ENCODE data around the gene ARHGEF2. TPM values are rescaled to one million over a fixed set of nuclear protein-coding genes. Genes with fewer than 3 reads are reported as not detected.

The ARHGEF2 gene
- polyA plus RNA-seq, 1 of the 3 experiments (the other 2 are of a cell fraction) = 50.8 TPM

- no peak for TF ChIP-seq YY1 (IDR thresholded peaks at IDR 0.05; ENCODE audit: low read depth)
- TF ChIP-seq SMC3 (IDR thresholded peaks at IDR 0.05; ENCODE audit: low read depth, low read length) = no peak
- TF ChIP-seq ELF1 (IDR thresholded peaks at IDR 0.05) = no peak
Measured at GRCh38 chr1:155950829-155951228, 27.5 kb downstream of the ARHGEF2 start (continued).

DNA sequence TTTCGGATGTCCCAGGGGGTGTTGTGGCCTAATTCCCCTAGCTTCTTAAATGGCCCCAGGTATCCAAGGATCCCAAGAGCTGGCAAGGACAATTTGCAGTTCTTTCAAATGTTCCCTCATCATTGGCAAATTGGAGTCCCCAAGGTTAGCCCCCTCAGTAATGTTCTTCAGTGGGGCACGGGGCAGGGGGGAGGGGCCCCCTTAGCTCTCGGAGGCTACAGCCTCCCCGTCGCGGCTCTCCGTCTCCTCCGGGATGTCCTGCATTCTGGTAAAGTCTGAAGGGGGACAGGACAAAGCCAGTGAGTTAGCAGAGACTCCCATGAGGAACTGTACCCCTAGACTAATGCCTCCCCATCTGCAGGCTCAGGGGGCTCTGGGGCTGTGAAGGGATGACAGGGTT lies 30.6 kb downstream of the ARHGEF2 start:
- Histone ChIP-seq H3K4me1 (ENCODE audit: control insufficient read depth in 1 of 2, insufficient read depth in 2 of 2, low read depth in 1 of 2, low read length in 1 of 2) (no peaks in the 10 kb centered on the region), H3K4me2 (no peak overlapping the region), H3F3A (replicated peaks; ENCODE audit: insufficient read depth) (peaks cover 53% of the 10 kb centered on the region), H2AFZ (ENCODE audit: low read depth) (no peak overlapping the region), H4K20me1 (ENCODE audit: insufficient read depth) (no peaks in the 10 kb centered on the region), H3K9me2 (no peaks in the 10 kb centered on the region), H3K27me3 (ENCODE audit: insufficient read depth) (no peaks in the 10 kb centered on the region), H3K79me2 (ENCODE audit: insufficient read depth) (no peaks in the 10 kb centered on the region), H3K27ac (ENCODE audit: low read depth in 2 of 2, low read length in 1 of 2) (no peak overlapping the region), H3K9ac (no peak overlapping the region), H3K36me3 (replicated peaks in 1 of 2; ENCODE audit: control insufficient read depth in 1 of 2, insufficient read depth in 2 of 2, low read length in 1 of 2) (peaks cover 49 to 54% of the 10 kb centered on the region in 2 experiments), H3K9me3 (no peaks in the 10 kb centered on the region), H3K4me3 (ENCODE audit: low read depth in 2 of 2, low read length in 1 of 2) (no peak overlapping the region)
- WGBS (ENCODE audit: low lambda C conversion rate) = 96% methylated on average over 8 of the region's 8 CpGs
- TF ChIP-seq GATA2 (CRISPR knock-in tag; IDR thresholded peaks at IDR 0.05) (no peak), NRF1 (IDR thresholded peaks at IDR 0.05; ENCODE audit: low read depth, low read length) (no peak), RFX5 (IDR thresholded peaks at IDR 0.05; ENCODE audit: low read length) (no peak), CHD2 (IDR thresholded peaks at IDR 0.05; ENCODE audit: low read length, partially characterized antibody) (no peak), FOXM1 (IDR thresholded peaks at IDR 0.05; ENCODE audit: low read depth) (no peak), RAD21 (IDR thresholded peaks at IDR 0.05; ENCODE audit: low read length) (no peak), GABPA (IDR thresholded peaks at IDR 0.05; ENCODE audit: low read depth) (no peak), ELF1 (IDR thresholded peaks at IDR 0.05) (no peak), SMC3 (IDR thresholded peaks at IDR 0.05; ENCODE audit: low read depth, low read length) (no peak), EZH2phosphoT487 (IDR thresholded peaks at IDR 0.05; ENCODE audit: borderline replicate concordance, low read depth) (no peak), MAX (IDR thresholded peaks at IDR 0.05; ENCODE audit: low read depth) (no peak), RCOR1 (IDR thresholded peaks at IDR 0.05; ENCODE audit: low read length) (no peak), POLR2AphosphoS5 (IDR thresholded peaks at IDR 0.05; ENCODE audit: low read depth, low read length) (no peak), TCF12 (IDR thresholded peaks at IDR 0.05) (no peak), FOSL2 (IDR thresholded peaks at IDR 0.05; ENCODE audit: borderline replicate concordance, low read depth) (no peak), YY1 (IDR thresholded peaks at IDR 0.05; ENCODE audit: low read depth) (no peak)
- TF ChIP-seq, protein P1, sequence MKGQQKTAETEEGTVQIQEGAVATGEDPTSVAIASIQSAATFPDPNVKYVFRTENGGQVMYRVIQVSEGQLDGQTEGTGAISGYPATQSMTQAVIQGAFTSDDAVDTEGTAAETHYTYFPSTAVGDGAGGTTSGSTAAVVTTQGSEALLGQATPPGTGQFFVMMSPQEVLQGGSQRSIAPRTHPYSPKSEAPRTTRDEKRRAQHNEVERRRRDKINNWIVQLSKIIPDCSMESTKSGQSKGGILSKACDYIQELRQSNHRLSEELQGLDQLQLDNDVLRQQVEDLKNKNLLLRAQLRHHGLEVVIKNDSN (IDR thresholded peaks at IDR 0.05; ENCODE audit: borderline replicate concordance, low read depth) = no peak
- CTCF ChIA-PET = interaction anchor here (0.8 to 1.8 kb wide), 3 partner anchors 15 to 118 kb away, joined by 3 to 4 read pairs (median 3); no protein-coding TSS in a partner anchor
- peak; percentile 7 for DNase-seq
- POLR2A ChIA-PET = interaction anchor here (1.0 kb wide), 1 partner anchor 72 kb away, joined by 3 read pairs; no protein-coding TSS in a partner anchor

- H3K4me1 ChIP-seq (ENCODE audit: control insufficient read depth in 1 of 2, insufficient read depth in 2 of 2, low read depth in 1 of 2, low read length in 1 of 2) = no peaks in the 10 kb centered on the region
- TF ChIP-seq FOSL2 (IDR thresholded peaks at IDR 0.05; ENCODE audit: borderline replicate concordance, low read depth) = no peak
- no peak for TF ChIP-seq USF2 (IDR thresholded peaks at IDR 0.05; ENCODE audit: borderline replicate concordance, low read depth, low read length)
- TF ChIP-seq RCOR1 (IDR thresholded peaks at IDR 0.05; ENCODE audit: low read length) = no peak
- no peaks in the 10 kb centered on the region for H4K20me1 ChIP-seq (ENCODE audit: insufficient read depth)
- H3F3A ChIP-seq (replicated peaks; ENCODE audit: insufficient read depth) = peaks cover 53% of the 10 kb centered on the region
- H3K9ac ChIP-seq = no peak overlapping the region
- H3K9me3 ChIP-seq = no peaks in the 10 kb centered on the region
- H3K27me3 ChIP-seq (ENCODE audit: insufficient read depth) = no peaks in the 10 kb centered on the region
- DNase-seq = no peak
- no peaks in the 10 kb centered on the region for H3K9me2 ChIP-seq
- H3K79me2 ChIP-seq (ENCODE audit: insufficient read depth) = no peaks in the 10 kb centered on the region
- WGBS (ENCODE audit: low lambda C conversion rate) = 82% methylated on average over 4 of the region's 4 CpGs
- POLR2A ChIA-PET = interaction anchor here (1.0 kb wide), 1 partner anchor 73 kb away, joined by 3 read pairs; no protein-coding TSS in a partner anchor
- no peak overlapping the region for H3K27ac ChIP-seq (ENCODE audit: low read depth in 2 of 2, low read length in 1 of 2)
- no peak overlapping the region for H3K4me2 ChIP-seq
- peaks cover 45 to 51% of the 10 kb centered on the region in 2 experiments for H3K36me3 ChIP-seq (replicated peaks in 1 of 2; ENCODE audit: control insufficient read depth in 1 of 2, insufficient read depth in 2 of 2, low read length in 1 of 2)
- H3K4me3 ChIP-seq (ENCODE audit: low read depth in 2 of 2, low read length in 1 of 2) = no peak overlapping the region
- CTCF ChIA-PET = interaction anchor here (0.8 to 1.8 kb wide), 3 partner anchors 15 to 119 kb away, joined by 3 to 4 read pairs (median 3); no protein-coding TSS in a partner anchor
- H2AFZ ChIP-seq (ENCODE audit: low read depth) = no peak overlapping the region
Measured at GRCh38 chr1:155947292-155947691, 31.1 kb downstream of the ARHGEF2 start.

Measured in SK-N-SH (cell line).